Esophagus muscularis mucosa (tissue), 4 donors: Measurements from ENCODE around the gene WBP2. TPM values are rescaled to one million over a fixed set of nuclear protein-coding genes. Genes with fewer than 3 reads are reported as not detected.

ENCODE experiments used
- DNase-seq: peaks from one replicate; pipeline ENCODE4 v3.0.0-alpha.2; 2017; ENCODE audit errors: extremely low spot score
- H3K27ac ChIP-seq, 4 donors: fragments of 200-600 bp; sonication (generic); replicated peaks in 1 of 4; 1 replicate in 3 of 4; 2 replicates in 1 of 4; pipeline ENCODE4 v1.5.1; 2016 to 2019; ENCODE audit warnings: mild to moderate bottlenecking in 1 of 4
- H3K27me3 ChIP-seq, 4 donors: fragments of 200-600 bp; sonication (generic); one replicate each; pipeline versions ENCODE4 v1.5.1 to v1.6.0; 2016 to 2019
- H3K36me3 ChIP-seq, 4 donors: fragments of 200-600 bp; sonication (generic); one replicate each; pipeline ENCODE4 v1.5.1; 2016 to 2019
- H3K4me1 ChIP-seq, 4 donors: fragments of 200-600 bp; sonication (generic); one replicate each; pipeline ENCODE4 v1.5.1; 2016 to 2019
- H3K4me3 ChIP-seq, 4 donors: fragments of 200-600 bp; sonication (generic); 1 replicate in 2 of 4; 2 replicates in 2 of 4; pipeline ENCODE4 v1.5.1; 2016 to 2019; ENCODE audit warnings: mild to moderate bottlenecking in 4 of 4, moderate library complexity in 1 of 4
- H3K9me3 ChIP-seq, 4 donors: fragments of 200-600 bp; sonication (generic); 1 replicate in 3 of 4; 2 replicates in 1 of 4; pipeline ENCODE4 v1.5.1; 2016 to 2019
- EP300 ChIP-seq: sonication (generic); formaldehyde crosslinking; IDR thresholded peaks from one replicate; pipeline ENCODE4 v1.6.1; 2017; ENCODE audit warnings: antibody characterized with exemption
- POLR2A ChIP-seq: fragments of 450-650 bp; IDR thresholded peaks from one replicate; pipeline ENCODE4 v1.6.1; 2017; ENCODE audit warnings: antibody characterized with exemption, moderate library complexity, mild to moderate bottlenecking, low read depth
- POLR2AphosphoS5 ChIP-seq, 2 donors: sonication (generic); formaldehyde crosslinking; IDR thresholded peaks; one replicate each; pipeline ENCODE4 v1.6.1; 2017; ENCODE audit warnings: antibody characterized with exemption in 2 of 2
- WGBS: methylation state at CpG from one replicate; pipeline ENCODE4 v1.1.5; 2018; 5-methylcytosine and 5-hydroxymethylcytosine counted together
- intact Hi-C: fragments of 100-400 bp; cut with DNase I; formaldehyde crosslinking; loops from one replicate; pipeline ENCODE4 v1.15.1; 2023
- total RNA-seq, 4 donors: library from RNA; depleted of rRNA; stranded (reverse); fragments of >200 nt; gene quantifications; one replicate each; pipeline versions ENCODE4 v1.1.0 to v1.2.1, GENCODE V29; 2016
- TF ChIP-seq, protein P1 (sequence below), 3 experiments: fragments of 200-600 bp in 2 of 3; fragments of 450-650 bp in 1 of 3; sonication (generic) in 2 of 3; IDR thresholded peaks; one replicate each; pipeline ENCODE4 v1.5.1; 2017 to 2019; ENCODE audit warnings: antibody characterized with exemption in 3 of 3, mild to moderate bottlenecking in 2 of 3, moderate library complexity in 1 of 3

The WBP2 gene
- total RNA-seq, 4 donors from 2014 or later = 48.2 to 95.8 (median 85.2) TPM

DNA sequence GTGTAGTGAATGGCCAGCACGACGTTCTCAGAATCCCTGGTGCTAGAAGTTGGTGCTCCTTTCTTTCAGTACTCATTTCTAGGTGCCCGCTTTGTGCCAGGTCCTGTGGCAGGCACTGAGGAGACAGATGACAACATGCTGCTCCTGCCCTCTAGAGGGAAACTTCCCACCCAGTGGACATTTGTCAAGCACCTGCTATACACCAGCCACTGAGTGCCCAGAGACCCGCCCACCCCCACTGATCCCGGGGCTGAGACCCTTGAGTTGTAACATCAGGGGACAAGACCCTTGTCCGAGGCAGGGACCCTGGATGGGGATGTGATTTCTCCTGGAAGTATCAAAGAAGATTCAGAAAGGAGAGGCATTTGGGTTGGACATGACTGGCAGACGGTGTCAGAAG, 36.0 kb downstream of the WBP2 start:
- Histone ChIP-seq H3K4me3 (no peak overlapping the region), H3K4me1 (peaks cover 5 to 12% (median 9%) of the 10 kb centered on the region in 4 donors), H3K36me3 (peaks cover 44 to 99% (median 97%) of the 10 kb centered on the region in 4 donors), H3K27ac (no peak overlapping the region), H3K9me3 (no peaks in the 10 kb centered on the region), H3K27me3 (no peaks in the 10 kb centered on the region)
- TF ChIP-seq EP300 (no peak), POLR2AphosphoS5 (IDR thresholded peaks at IDR 0.05) (no peak), POLR2A (no peak)
- TF ChIP-seq, protein P1, sequence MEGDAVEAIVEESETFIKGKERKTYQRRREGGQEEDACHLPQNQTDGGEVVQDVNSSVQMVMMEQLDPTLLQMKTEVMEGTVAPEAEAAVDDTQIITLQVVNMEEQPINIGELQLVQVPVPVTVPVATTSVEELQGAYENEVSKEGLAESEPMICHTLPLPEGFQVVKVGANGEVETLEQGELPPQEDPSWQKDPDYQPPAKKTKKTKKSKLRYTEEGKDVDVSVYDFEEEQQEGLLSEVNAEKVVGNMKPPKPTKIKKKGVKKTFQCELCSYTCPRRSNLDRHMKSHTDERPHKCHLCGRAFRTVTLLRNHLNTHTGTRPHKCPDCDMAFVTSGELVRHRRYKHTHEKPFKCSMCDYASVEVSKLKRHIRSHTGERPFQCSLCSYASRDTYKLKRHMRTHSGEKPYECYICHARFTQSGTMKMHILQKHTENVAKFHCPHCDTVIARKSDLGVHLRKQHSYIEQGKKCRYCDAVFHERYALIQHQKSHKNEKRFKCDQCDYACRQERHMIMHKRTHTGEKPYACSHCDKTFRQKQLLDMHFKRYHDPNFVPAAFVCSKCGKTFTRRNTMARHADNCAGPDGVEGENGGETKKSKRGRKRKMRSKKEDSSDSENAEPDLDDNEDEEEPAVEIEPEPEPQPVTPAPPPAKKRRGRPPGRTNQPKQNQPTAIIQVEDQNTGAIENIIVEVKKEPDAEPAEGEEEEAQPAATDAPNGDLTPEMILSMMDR (IDR thresholded peaks at IDR 0.05) = no peak
- intact Hi-C loops = no loop called here
- DNase-seq = no peak
- 90% methylated on average over 5 of the region's 7 CpGs for WGBS

DNA sequence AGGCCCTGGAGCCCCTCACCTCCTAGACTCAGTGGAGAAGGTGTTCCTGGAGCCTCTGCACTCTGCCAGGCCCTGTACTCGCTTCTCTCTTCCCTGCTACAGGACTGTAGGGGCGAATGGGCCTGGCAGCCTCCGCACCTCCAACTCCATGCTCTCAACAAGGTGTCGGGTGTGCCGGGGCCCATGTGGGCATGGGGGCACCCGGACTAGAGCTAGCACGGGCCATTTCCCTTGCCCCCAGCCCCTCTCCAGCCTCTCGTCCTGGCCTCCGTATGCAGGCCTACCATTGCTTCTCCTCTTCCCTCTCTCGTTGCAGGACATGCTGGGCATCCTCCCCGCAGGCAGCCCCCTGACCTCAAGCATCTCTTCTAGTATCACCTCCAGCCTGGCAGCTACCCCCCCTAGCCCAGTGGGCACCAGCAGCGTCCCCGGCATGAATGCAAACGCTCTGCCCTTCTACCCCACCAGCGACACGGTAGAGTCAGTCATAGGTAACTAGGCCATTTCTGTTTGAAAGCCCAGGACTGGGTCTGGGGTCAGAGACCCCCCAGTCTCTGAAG, 36.7 kb downstream of the WBP2 start:
- H3K4me3 ChIP-seq = no peak overlapping the region
- H3K4me1 ChIP-seq = peaks cover 5 to 12% (median 7%) of the 10 kb centered on the region in 4 donors
- no peaks in the 10 kb centered on the region for H3K9me3 ChIP-seq
- WGBS = 95% methylated on average over 15 of the region's 16 CpGs
- peaks cover 48 to 99% (median 97%) of the 10 kb centered on the region in 4 donors for H3K36me3 ChIP-seq
- no peak overlapping the region for H3K27ac ChIP-seq
- no peak for DNase-seq
- no peak for TF ChIP-seq POLR2A
- TF ChIP-seq, protein P1 (IDR thresholded peaks at IDR 0.05) = no peak
- TF ChIP-seq POLR2AphosphoS5 (IDR thresholded peaks at IDR 0.05) = no peak
- no peak for TF ChIP-seq EP300
- no peaks in the 10 kb centered on the region for H3K27me3 ChIP-seq
- intact Hi-C loops = no loop called here

DNA sequence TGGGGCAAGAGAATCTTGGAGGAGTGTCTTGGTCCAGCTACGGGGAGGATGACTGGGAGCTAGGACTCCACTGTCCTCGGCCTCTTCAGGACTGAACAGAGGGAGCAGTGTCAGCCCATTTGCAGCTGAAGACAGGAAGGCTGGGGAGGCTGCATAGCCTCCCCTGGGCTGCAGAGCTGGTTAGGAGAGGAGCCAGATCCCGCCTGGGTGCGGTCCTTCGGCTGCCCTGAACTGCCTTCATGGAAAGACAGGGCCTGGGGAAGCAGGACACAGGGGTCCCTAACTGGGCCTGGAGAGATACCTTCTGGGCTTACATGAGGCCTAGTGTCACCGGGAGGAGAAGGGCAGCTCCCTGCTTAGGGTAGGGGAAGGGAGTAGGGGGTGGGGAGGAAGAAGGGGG, 37.6 kb downstream of the WBP2 start:
- Histone ChIP-seq H3K27ac (no peak overlapping the region), H3K9me3 (no peaks in the 10 kb centered on the region), H3K4me3 (no peak overlapping the region), H3K4me1 (peaks cover 5 to 15% (median 12%) of the 10 kb centered on the region in 4 donors), H3K36me3 (peaks cover 52 to 99% (median 97%) of the 10 kb centered on the region in 4 donors), H3K27me3 (no peaks in the 10 kb centered on the region)
- DNase-seq = no peak
- no peak for TF ChIP-seq EP300
- TF ChIP-seq, protein P1 (IDR thresholded peaks at IDR 0.05) = no peak
- no peak for TF ChIP-seq POLR2AphosphoS5 (IDR thresholded peaks at IDR 0.05)
- TF ChIP-seq POLR2A = no peak
- intact Hi-C loops = no loop called here
- WGBS = 91% methylated on average over 6 of the region's 6 CpGs

DNA sequence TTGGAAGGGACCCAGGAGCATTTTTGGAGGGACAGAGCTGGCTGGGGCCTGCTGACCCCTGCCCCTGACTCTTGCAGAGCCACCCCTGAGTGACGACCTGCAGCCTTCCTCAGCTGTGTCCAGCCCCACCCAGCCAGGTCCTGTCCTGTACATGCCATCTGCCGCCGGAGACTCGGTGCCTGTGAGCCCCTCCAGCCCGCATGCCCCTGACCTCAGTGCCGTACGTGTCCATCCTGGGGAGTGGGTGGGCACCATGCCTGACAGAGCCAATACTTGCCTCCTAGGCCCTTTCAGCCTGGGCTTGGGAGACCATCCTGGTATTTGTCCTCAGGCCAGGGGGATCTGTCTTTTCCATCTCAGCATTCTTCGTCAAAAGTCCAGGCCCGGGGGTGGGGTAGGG, 38.4 kb downstream of the WBP2 start:
- Histone ChIP-seq H3K27ac (no peak overlapping the region), H3K36me3 (peaks cover 61 to 99% (median 97%) of the 10 kb centered on the region in 4 donors), H3K4me3 (no peak overlapping the region), H3K9me3 (no peaks in the 10 kb centered on the region), H3K4me1 (peaks cover 0 to 15% (median 5%) of the 10 kb centered on the region in 4 donors), H3K27me3 (no peaks in the 10 kb centered on the region)
- TF ChIP-seq POLR2A (no peak), EP300 (no peak), POLR2AphosphoS5 (IDR thresholded peaks at IDR 0.05) (no peak)
- TF ChIP-seq, protein P1 (IDR thresholded peaks at IDR 0.05) = no peak
- DNase-seq = no peak
- 100% methylated on average over 2 of the region's 9 CpGs for WGBS
- intact Hi-C loops = no loop called here

DNA sequence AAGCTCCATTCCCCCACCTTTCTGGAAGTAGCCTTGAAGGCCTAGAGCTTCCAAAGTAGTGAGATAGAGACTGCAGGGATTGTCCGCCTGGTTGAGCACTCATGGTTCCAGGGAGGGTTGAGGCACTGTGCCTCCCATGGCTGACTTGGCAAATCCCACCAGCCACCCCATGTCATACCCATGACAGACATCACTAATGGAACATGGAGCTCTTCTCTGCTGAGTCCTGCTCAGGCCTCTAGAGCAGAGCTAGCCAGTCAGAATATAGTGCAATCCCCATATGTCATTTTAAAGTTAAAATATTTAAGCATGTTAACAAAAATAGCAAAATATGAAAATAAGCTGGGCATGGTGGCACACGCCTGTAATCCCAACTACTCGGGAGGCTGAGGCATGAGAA, 39.7 kb downstream of the WBP2 start:
- Histone ChIP-seq H3K36me3 (peaks cover 53 to 99% (median 97%) of the 10 kb centered on the region in 4 donors), H3K27ac (no peak overlapping the region), H3K9me3 (no peaks in the 10 kb centered on the region), H3K4me1 (peaks cover 2 to 16% (median 5%) of the 10 kb centered on the region in 4 donors), H3K4me3 (no peak overlapping the region), H3K27me3 (no peaks in the 10 kb centered on the region)
- 100% methylated on average over 2 of the region's 3 CpGs for WGBS
- no peak for TF ChIP-seq EP300
- no peak for TF ChIP-seq POLR2A
- no peak for TF ChIP-seq POLR2AphosphoS5 (IDR thresholded peaks at IDR 0.05)
- TF ChIP-seq, protein P1 (IDR thresholded peaks at IDR 0.05) = no peak
- no peak for DNase-seq
- intact Hi-C loops = no loop called here
